Kidney (tissue), 14 donors: ENCODE measurements around the gene TNFAIP8. TPM values are rescaled to one million over a fixed set of nuclear protein-coding genes. Genes with fewer than 3 reads are reported as not detected.
"Not testable (repeated sequence)": the region's sequence is repeated elsewhere in the genome, so short reads cannot be mapped to it uniquely, and the experiment has no call there.

ENCODE experiments used
- DNase-seq, 5 donors: peaks; one replicate each; pipeline ENCODE4 v3.0.0-alpha.2; 2013 to 2020
- FAIRE-seq: peaks from 2 replicates; lab custom pipeline; 2012; peaks lifted over from hg19 to GRCh38; lab: Jason Lieb, UNC
- H3K27ac ChIP-seq, 2 donors: one replicate each; pipeline ENCODE4 v1.7.0; 2013; ENCODE audit warnings: low read depth in 2 of 2, low read length in 2 of 2, inconsistent platforms in 1 of 2
- H3K27me3 ChIP-seq: one replicate; pipeline ENCODE4 v1.7.1; 2013; ENCODE audit warnings: low read length, inconsistent platforms; ENCODE audit not compliant: control insufficient read depth, insufficient read depth
- H3K36me3 ChIP-seq, 3 donors: one replicate each; pipeline versions ENCODE4 v1.7.0 to v1.7.1; 2013; ENCODE audit warnings: low read length in 3 of 3, control low read depth in 1 of 3, inconsistent platforms in 1 of 3; ENCODE audit not compliant: insufficient read depth in 3 of 3, control insufficient read depth in 2 of 3
- H3K4me1 ChIP-seq, 3 donors: one replicate each; pipeline versions ENCODE4 v1.7.0 to v1.7.1; 2013; ENCODE audit warnings: low read length in 3 of 3, inconsistent platforms in 1 of 3, low read depth in 1 of 3; ENCODE audit not compliant: control insufficient read depth in 2 of 3, insufficient read depth in 2 of 3
- H3K4me3 ChIP-seq, 3 donors: one replicate each; pipeline versions ENCODE4 v1.7.0 to v1.8.1; 2013; ENCODE audit warnings: low read length in 3 of 3, control low read depth in 1 of 3, inconsistent platforms in 1 of 3
- H3K9ac ChIP-seq, 3 donors: one replicate each; pipeline versions ENCODE4 v1.7.0 to v1.7.1; 2013; ENCODE audit warnings: low read length in 3 of 3, control low read depth in 1 of 3, inconsistent platforms in 1 of 3
- H3K9me3 ChIP-seq, 3 donors: one replicate each; pipeline versions ENCODE4 v1.7.0 to v1.7.1; 2013; ENCODE audit warnings: low read length in 3 of 3, control low read depth in 1 of 3, inconsistent platforms in 1 of 3; ENCODE audit not compliant: control insufficient read depth in 2 of 3, insufficient read depth in 1 of 3
- intact Hi-C: fragments of 100-400 bp; cut with DNase I; formaldehyde crosslinking; loops from one replicate; pipeline ENCODE4 v1.11.1; 2022
- polyA plus RNA-seq: library from polyadenylated mRNA; stranded (reverse); fragments of 350-450 nt; fragmentation: Illumina TruSeq; extraction: RNeasy Lipid Tissue Mini Kit (QIAGEN cat#74804); gene quantifications from one replicate; pipeline ENCODE4 v1.2.3, GENCODE V29; 2014; ENCODE audit warnings: low read depth, low replicate concordance; ENCODE audit not compliant: insufficient read depth
- total RNA-seq: library from RNA; stranded (reverse); fragmentation: NEBNext Ultra II Directional; extraction: Animal tissue kit (Norgen Biotek cat#: 25700); gene quantifications from one replicate; pipeline ENCODE4 v1.2.1, GENCODE V29; 2021
- TF ChIP-seq, protein P1 (sequence below): IDR thresholded peaks from 3 replicates; pipeline ENCODE4 v1.5.1; 2012; ENCODE audit warnings: mild to moderate bottlenecking, moderate library complexity, borderline replicate concordance; ENCODE audit not compliant: insufficient read depth; ENCODE audit errors: extremely low read depth
- donor health status: control.
- donor health status: control.
- donor health status: control.
- donor health status: control.
- donor health status: control.
- donor health status: DM: yes; HTN: yes; CAD: no.
- donor health status: Normal renal cell carcinoma (clear cell type).

Gene TNFAIP8
- total and polyA plus RNA-seq, 2 donors from 2014 or later: 13.3 to 41.5 TPM

DNA sequence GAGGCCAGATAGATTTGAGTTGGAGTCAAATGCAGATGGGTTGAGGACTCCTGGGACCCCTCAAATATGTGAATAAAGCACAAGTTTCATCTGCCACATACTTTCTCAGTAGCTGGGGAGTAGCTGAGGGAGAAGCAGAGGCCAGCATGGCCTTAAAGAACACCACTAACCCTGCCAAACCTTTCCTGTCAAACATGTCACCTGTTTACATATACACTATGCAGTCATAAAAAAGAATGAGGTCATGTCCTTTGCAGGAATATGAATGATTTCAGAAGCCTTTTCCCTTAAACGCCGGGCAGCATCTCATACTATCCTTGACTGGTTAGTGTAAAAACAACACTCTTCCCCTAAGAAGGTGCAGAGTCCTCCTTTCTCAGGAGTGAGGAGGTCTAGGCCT lies 71.2 kb downstream of the TNFAIP8 start:
- Histone ChIP-seq H3K9ac (no peak overlapping the region), H3K4me3 (no peak overlapping the region), H3K27ac (no peak overlapping the region), H3K4me1 (no peaks in the 10 kb centered on the region), H3K9me3 (no peaks in the 10 kb centered on the region), H3K27me3 (no peaks in the 10 kb centered on the region), H3K36me3 (no peaks in the 10 kb centered on the region)
- DNase-seq (no peak), FAIRE-seq (no peak)
- intact Hi-C loops: no loop called here
- TF ChIP-seq, protein P1, sequence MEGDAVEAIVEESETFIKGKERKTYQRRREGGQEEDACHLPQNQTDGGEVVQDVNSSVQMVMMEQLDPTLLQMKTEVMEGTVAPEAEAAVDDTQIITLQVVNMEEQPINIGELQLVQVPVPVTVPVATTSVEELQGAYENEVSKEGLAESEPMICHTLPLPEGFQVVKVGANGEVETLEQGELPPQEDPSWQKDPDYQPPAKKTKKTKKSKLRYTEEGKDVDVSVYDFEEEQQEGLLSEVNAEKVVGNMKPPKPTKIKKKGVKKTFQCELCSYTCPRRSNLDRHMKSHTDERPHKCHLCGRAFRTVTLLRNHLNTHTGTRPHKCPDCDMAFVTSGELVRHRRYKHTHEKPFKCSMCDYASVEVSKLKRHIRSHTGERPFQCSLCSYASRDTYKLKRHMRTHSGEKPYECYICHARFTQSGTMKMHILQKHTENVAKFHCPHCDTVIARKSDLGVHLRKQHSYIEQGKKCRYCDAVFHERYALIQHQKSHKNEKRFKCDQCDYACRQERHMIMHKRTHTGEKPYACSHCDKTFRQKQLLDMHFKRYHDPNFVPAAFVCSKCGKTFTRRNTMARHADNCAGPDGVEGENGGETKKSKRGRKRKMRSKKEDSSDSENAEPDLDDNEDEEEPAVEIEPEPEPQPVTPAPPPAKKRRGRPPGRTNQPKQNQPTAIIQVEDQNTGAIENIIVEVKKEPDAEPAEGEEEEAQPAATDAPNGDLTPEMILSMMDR: no peak

GRCh38 chr5:119427596-119427995 lies 71.8 kb downstream of the TNFAIP8 start:
- H3K4me3 ChIP-seq, FAIRE-seq, H3K4me1 ChIP-seq, H3K9ac ChIP-seq, H3K27ac ChIP-seq, H3K9me3 ChIP-seq, H3K27me3 ChIP-seq, H3K36me3 ChIP-seq, intact Hi-C loops: not testable (repeated sequence)
- DNase-seq: peak in 1 of 5 donors; percentile 34

DNA sequence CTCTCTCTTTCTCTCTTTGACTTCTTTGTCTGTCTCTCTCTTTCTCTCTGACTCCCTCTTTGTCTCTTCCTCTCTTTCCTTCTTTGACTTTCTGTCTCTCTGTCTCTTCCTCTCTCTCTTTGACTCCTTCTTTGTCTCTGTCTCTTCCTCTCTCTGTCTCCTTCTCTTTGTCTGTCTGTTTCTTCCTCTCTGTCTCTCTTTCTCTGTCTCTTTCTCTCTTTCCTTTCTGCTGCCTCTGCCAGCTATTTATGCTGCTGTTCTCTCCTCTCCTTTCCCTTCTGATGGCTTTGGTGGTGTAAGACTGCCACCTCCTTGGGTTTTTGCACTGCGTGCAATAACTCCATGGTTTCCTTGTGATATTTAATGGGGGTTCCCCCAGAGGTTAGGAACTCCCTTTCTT lies 72.3 kb downstream of the TNFAIP8 start:
- H3K27me3 ChIP-seq, H3K4me1 ChIP-seq, H3K4me3 ChIP-seq, DNase-seq, intact Hi-C loops, H3K27ac ChIP-seq, H3K36me3 ChIP-seq, FAIRE-seq, H3K9me3 ChIP-seq, H3K9ac ChIP-seq: not testable (repeated sequence)

DNA sequence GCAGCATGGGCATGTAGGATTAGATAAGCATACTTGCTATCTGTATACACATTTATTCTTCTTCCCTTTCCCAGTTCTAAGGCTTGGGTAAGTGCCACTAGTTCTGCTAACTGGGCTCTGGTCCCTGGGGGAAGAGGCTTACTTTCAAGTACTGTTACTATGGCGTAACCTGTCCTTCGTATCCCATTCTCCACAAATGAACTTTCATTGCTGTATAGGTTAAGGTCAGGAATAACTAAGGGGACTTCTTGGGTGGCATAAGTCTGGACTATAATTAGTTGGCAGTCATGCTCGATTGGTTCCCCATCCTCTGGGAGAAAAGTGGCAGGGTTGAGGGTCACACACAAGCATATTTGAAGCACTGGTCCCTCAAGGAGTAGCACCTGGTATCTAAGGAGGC lies 72.8 kb downstream of the TNFAIP8 start:
- H3K4me3 ChIP-seq, DNase-seq, H3K27ac ChIP-seq, H3K9ac ChIP-seq, H3K4me1 ChIP-seq, H3K27me3 ChIP-seq, H3K9me3 ChIP-seq, FAIRE-seq, H3K36me3 ChIP-seq, intact Hi-C loops: not testable (repeated sequence)

DNA sequence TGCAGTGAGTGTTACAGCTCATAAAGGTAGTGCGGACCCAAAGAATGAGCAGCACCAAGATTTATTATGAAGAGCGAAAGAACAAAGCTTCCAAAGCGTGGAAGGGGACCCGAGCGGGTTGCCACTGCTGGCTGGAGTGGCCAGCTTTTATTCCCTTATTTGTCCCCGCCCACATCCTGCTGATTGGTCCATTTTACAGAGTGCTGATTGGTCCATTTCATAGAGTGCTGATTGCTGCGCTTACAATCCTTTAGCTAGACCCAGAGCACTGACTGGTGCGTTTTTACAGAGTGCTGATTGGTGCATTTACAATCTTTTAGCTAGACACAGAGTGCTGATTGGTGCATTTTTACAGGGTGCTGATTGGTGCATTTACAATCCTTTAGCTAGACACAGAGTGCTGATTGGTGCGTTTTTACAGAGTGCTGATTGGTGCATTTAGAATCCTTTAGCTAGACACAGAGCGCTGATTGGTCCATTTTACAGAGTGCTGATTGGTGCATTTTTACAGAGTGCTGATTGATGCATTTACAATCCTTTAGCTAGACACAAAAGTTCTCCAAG lies 76.9 kb downstream of the TNFAIP8 start:
- H3K27ac ChIP-seq, H3K27me3 ChIP-seq, H3K4me1 ChIP-seq, H3K36me3 ChIP-seq, H3K4me3 ChIP-seq, FAIRE-seq, intact Hi-C loops, H3K9me3 ChIP-seq, DNase-seq, H3K9ac ChIP-seq: not testable (repeated sequence)
